ENCODE measurements around the gene LONP2.

Gene LONP2

GRCh38 chr16:48329138-48329537, 85.0 kb downstream of the LONP2 start:
- no peak for TF ChIP-seq CTCF (IDR thresholded peaks at IDR 0.05; ENCODE audit: low read depth, low read length)
- no peak for DNase-seq (ENCODE audit: low read depth in 2 of 2)
- no peak overlapping the region for H3K4me3 ChIP-seq (replicated peaks in 1 of 2; ENCODE audit: low read depth in 2 of 2, low read length in 2 of 2)

DNA sequence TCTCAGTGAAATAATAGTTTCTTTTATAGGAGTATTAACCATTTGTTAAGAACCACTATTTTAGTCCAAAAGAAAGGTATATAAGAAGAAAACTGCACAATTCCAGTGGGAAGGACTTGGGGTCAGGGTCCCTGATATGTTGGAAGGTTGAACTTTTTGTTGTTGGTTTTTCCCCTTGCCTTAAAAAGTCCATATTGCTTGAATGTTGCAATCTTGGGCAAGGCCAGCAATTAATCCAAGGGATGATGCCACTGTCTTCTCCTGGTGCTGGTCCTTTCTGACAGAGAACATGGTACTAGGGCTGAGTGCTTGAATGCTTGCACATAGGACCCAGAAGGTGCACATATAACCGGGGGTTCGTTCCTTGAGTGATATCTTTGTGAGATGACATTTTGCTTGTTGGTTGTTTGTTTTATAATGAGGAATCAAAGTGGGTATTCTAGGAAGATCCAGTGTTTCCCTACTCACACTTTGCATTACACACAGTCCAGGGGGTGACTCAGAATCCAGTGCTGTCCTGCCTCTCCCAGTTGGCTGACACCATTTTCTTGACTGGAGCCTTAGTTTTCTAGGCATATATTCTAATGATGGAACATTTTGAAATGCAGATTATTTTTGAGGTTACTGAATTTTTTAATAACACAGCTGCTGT, 86.2 kb downstream of the LONP2 start:
- no peak overlapping the region for H3K4me3 ChIP-seq (replicated peaks in 1 of 2; ENCODE audit: low read depth in 2 of 2, low read length in 2 of 2)
- no peak for TF ChIP-seq CTCF (IDR thresholded peaks at IDR 0.05; ENCODE audit: low read depth, low read length)
- peak in 1 of 2 donors; percentile 24 for DNase-seq (ENCODE audit: low read depth in 2 of 2)

DNA sequence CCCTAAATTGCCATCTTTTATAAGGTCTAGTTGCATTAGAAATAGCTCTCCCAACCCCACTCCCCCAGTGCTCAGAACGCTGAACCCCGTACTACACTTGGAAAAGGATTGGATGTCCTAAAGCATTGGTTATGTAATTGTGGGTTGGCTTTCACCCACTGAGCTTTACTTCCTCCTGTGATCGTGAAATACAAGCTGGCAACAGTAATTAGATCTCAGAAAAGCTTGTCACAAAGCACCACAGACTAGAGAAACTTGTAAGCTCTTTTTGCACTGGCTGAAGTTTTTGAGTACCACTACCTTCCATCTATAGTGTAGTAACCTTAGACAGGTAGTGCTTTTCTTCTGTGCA, 86.7 kb downstream of the LONP2 start:
- no peak for DNase-seq (ENCODE audit: low read depth in 2 of 2)
- no peak overlapping the region for H3K4me3 ChIP-seq (replicated peaks in 1 of 2; ENCODE audit: low read depth in 2 of 2, low read length in 2 of 2)
- TF ChIP-seq CTCF (IDR thresholded peaks at IDR 0.05; ENCODE audit: low read depth, low read length), result no peak

DNA sequence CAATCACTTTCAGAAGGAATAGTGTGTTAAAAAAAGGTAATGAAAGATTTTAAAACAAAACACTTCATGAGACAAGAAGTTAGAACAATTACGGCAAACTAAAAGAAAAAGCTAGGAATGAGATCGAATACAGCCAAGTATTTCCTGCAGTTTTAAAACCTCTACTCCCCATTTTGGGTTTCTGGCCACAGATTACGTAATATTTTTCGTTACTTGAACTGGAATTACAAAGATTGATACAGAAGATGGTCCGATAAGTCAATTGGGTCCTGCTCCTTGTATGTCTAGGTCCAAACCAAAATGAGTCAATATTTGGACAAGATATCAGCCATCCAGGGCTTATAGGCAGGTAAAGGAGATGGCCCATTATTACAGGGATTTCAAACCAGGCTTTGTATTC, 88.9 kb downstream of the LONP2 start:
- DNase-seq (ENCODE audit: low read depth in 2 of 2), result no peak
- no peak overlapping the region for H3K4me3 ChIP-seq (replicated peaks in 1 of 2; ENCODE audit: low read depth in 2 of 2, low read length in 2 of 2)
- TF ChIP-seq CTCF (IDR thresholded peaks at IDR 0.05; ENCODE audit: low read depth, low read length), result no peak

- no peak for TF ChIP-seq CTCF (IDR thresholded peaks at IDR 0.05; ENCODE audit: low read depth, low read length)
- DNase-seq (ENCODE audit: low read depth in 2 of 2), result no peak
- H3K4me3 ChIP-seq (replicated peaks in 1 of 2; ENCODE audit: low read depth in 2 of 2, low read length in 2 of 2), result no peak overlapping the region
Measured at GRCh38 chr16:48334325-48334724, 90.2 kb downstream of the LONP2 start.

- no peak for TF ChIP-seq CTCF (IDR thresholded peaks at IDR 0.05; ENCODE audit: low read depth, low read length)
- H3K4me3 ChIP-seq (replicated peaks in 1 of 2; ENCODE audit: low read depth in 2 of 2, low read length in 2 of 2), result no peak overlapping the region
- peak; percentile 53 to 54 for DNase-seq (ENCODE audit: low read depth in 2 of 2)
Measured at GRCh38 chr16:48335961-48336360, 91.9 kb downstream of the LONP2 start.

GRCh38 chr16:48340054-48340453, 96.0 kb downstream of the LONP2 start:
- no peak for TF ChIP-seq CTCF (IDR thresholded peaks at IDR 0.05; ENCODE audit: low read depth, low read length)
- no peak for DNase-seq (ENCODE audit: low read depth in 2 of 2)
- no peak overlapping the region for H3K4me3 ChIP-seq (replicated peaks in 1 of 2; ENCODE audit: low read depth in 2 of 2, low read length in 2 of 2)

All from cardiac fibroblast (primary cell).